ENCODE data around the gene CAPN9. TPM values are rescaled to one million over a fixed set of nuclear protein-coding genes. Genes with fewer than 3 reads are reported as not detected.

CAPN9 gene
- total RNA-seq, 1 donor from 2014 or later = 0.83 TPM

DNA sequence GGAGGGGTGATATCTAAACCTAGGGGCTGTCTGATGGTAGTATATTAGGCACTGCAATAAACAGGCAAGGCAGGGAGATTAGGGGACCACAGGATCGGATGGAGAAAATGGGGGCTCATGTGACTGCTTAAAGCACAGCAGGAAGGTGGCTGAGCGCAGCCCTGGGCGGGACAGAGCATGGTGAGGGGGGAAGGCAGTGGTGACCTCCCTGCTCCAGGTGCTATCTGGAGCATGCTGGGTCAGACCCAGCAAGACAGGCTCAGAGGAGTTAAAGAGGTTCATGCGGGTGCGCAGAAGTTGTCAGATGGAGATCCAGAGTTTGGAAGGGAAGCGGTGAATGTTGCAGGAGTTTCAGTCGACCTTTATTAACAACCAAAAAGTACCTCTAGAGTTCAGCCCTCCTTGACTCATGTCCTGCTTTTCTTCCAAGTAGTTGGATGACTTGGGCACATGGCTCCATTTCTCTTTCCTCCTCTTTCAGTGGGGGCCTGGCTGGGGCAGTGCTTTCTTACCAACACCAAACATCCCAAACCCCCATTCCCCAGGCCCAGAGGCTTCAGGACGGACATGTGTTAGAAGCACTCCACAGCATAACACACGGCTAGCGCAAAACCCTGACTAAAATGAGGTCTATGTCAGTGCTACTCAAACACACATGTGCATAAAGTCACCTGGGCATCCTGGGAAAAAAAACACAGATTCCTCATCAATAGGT, 41.5 kb downstream of the CAPN9 start:
- DNase-seq (no peak), ATAC-seq (ENCODE audit: poor library complexity) (no peak)
- intact Hi-C loops (cut with DNase I) = no loop called here

DNA sequence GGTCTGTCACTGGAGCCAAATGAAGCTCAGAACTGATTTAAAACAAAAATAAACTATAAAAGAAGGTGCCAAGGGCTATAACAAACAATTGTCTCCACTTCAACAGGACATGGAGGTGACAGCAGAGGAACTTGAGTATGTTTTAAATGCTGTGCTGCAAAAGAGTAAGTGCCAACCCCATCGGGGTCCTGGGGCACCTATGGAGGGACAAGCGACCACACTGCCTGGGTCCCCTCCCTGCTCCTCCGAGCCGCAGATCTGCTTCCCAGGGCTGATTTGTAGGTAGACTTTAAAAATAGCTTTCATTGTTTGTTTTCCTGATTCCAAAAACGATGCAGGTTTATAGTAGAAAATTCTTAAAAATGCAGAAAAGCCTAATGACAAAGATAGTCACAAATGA, 42.8 kb downstream of the CAPN9 start:
- DNase-seq (no peak), ATAC-seq (ENCODE audit: poor library complexity) (no peak)
- intact Hi-C loops (cut with DNase I) = loop anchor here (10.0 kb wide), 1 partner anchor 425 kb away; no protein-coding TSS in a partner anchor

DNA sequence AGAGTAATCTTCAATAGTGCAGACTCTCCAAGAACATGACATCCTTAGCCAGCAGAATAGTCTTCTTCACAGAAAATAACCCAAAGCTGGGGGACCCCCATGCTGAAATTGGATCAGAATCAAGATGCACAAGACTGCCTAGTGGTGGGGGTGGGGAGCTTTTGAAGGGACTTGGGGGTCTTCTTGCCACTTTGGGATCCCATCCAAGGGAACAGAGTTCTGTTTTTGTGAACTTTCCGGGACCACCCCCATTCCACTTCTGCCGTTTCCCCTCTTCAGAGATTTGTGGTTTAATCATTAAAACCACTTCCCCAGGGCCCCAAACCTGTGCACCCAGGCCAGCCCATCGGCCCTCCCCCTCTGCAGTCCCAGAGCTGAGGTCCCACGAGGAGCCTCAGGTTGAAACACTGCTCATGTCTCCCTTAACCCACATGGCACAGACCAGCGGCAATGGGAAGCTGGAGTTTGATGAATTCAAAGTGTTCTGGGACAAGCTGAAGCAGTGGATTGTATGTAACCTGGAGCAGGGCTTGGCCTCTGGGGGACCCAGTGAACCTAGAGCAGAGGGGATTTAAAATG, 44.9 kb downstream of the CAPN9 start:
- ATAC-seq (ENCODE audit: poor library complexity) = no peak

DNA sequence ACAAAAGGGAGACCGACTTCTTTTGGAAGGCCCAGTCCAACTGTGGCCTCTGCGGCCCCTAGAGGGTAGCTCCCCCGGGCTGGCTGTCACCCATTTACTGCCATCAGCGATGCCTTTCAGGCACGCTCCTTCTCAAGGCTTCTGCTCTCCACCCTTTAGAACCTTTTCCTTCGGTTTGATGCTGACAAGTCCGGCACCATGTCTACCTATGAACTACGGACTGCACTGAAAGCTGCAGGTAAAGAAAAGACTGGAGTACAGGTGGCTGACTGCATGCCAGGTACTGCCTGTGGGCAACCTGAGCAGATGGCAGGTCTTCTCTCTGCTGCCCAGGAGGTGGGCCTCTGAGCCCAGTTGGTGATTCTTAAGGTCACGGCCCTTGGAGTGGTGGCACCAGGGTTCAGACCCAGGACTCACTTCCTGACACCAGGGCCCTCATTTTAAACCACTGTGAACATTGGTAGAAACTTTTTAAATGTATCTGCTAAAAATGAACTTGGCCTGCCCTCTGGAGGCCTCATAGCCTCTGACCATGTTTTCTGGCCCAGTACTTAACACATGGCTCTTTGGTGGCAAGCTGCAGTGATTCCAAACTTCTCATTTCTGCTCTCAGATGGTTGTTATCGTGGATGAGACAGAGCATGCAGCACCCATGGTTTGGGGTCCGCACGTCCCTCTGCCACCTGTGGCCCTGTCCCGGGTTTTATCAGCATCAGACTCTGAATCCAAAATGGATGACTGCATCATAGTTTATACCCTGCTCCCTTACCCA, 45.7 kb downstream of the CAPN9 start:
- intact Hi-C loops (cut with DNase I) = loop anchor here (10.0 kb wide), 1 partner anchor 422 kb away; no protein-coding TSS in a partner anchor
- no peak for DNase-seq
- ATAC-seq (ENCODE audit: poor library complexity) = no peak

More for the DNA sequence above, 44.9 kb downstream of the CAPN9 start:
- no peak for DNase-seq
- intact Hi-C loops (cut with DNase I) = loop anchor here (10.0 kb wide), 1 partner anchor 423 kb away; no protein-coding TSS in a partner anchor

DNA sequence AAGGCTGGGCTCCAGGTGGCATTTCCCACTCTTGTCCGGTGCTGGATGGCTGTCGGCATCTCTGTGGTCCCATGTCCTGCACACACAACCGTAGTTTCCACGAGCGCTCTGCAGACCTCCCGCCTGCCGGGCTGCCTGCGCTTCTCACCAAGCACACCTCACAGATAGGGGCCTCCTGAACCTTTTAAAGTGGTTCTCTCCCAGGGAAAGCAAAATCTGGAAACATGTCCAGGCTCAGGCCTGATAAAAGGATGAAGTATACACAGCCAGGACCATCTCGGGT, 46.2 kb downstream of the CAPN9 start:
- intact Hi-C loops (cut with DNase I) = loop anchor here (10.0 kb wide), 1 partner anchor 421 kb away; no protein-coding TSS in a partner anchor
- ATAC-seq (ENCODE audit: poor library complexity) = no peak

DNA sequence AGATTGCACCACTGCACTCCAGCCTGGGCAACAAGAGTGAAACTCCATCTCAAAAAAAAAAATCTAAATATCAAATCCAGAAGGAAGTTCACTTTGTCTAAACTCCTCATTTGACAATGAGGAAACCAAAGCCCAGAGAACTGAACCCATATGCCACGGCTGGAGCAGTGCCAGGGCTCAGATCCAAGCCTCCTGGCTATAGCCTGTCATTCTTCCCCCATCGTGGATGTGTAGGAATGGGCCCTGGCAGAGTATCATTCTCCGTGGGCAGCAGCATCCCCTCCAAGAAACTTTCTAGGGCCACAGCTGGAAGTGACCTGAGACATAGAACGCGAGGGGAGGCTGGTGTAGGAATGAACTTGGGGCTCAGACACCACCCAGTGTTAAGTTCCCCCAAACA, 47.2 kb downstream of the CAPN9 start:
- ATAC-seq (ENCODE audit: poor library complexity) (no peak), DNase-seq (no peak)
- intact Hi-C loops (cut with DNase I) = loop anchor here (10.0 kb wide), 1 partner anchor 420 kb away; no protein-coding TSS in a partner anchor

More for the DNA sequence above, 46.2 kb downstream of the CAPN9 start:
- DNase-seq = no peak

DNA sequence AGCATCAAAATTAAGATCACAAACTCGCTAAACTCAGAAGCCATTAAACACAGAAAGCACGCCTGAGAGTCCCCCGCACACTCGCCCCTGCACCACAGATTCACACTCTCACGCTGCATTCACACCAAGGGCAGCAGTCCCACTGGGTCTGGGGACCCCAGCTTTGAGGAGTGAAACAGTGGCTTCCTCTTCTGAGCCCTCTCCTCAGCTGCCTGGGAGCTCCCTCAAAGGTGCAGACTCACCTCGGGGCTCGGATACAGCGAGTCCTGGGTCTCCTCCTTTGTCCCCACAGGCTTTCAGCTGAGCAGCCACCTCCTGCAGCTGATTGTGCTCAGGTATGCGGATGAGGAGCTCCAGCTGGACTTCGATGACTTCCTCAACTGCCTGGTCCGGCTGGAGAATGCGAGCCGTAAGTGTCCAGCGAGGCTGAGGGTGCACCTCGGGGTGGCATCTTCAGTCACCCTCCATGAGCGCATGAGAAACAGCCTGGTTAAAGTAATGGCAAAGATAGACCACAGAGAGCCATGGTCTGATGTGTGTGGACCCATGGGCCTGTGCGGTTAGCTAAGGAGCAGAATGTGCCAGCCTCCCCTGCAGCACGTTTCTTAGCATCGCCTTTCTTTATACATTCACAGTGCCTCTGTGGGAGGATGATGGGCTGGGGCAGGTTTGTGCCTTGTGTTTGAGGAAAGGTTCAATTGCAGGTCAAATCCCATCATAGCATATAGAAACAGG, 47.9 kb downstream of the CAPN9 start:
- intact Hi-C loops (cut with DNase I) = loop anchor here (10.0 kb wide), 1 partner anchor 420 kb away; no protein-coding TSS in a partner anchor
- ATAC-seq (ENCODE audit: poor library complexity) (no peak), DNase-seq (no peak)

DNA sequence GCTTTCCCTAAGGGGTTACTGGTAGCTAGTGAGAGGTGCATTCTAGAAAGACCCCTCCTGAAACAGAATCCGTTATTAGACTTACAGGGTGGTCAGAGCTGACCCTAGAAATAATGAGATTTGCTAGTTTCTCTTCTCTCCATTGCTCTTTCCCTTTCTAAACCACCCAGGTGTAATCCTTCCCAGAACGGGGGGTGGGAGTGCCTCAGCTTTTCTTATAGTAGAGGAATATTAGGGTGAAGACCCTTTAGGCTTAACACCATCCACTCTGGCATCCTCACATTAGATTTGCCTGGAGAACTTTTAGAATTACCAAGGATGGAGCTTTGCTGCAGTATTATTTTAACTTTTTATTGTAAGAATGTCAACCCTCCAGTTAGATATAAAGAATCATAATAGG, 49.4 kb downstream of the CAPN9 start:
- intact Hi-C loops (cut with DNase I) = loop anchor here (10.0 kb wide), 1 partner anchor 418 kb away; no protein-coding TSS in a partner anchor
- no peak for ATAC-seq (ENCODE audit: poor library complexity)
- DNase-seq = no peak

DNA sequence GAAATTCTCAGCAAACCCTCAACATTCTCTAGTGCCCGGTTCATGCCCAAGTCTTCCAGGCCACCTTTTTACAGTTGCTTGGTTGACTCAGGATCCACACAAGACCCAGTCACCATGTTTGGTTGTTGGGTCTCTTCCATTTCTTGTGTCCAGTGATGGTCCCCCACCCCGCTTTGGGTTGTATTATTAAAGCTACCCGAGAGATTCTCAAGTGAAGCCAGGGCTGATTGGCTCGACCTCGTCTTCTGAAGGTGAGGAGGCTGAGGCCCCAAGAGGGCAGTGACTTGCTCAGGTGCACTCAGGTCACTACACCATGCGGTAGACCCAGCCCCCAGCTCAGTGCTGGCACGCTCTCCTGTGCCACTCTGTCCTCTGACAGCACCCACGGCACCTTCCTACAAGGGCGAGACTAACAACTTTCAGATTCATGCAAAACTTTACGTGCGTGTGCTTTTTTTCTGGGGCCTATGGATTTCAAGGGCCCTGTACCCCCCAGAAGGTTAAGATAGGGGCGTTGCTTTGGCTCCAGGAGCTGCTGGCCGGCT, 50.3 kb downstream of the CAPN9 start:
- intact Hi-C loops (cut with DNase I) = loop anchor here (10.0 kb wide), 1 partner anchor 417 kb away; no protein-coding TSS in a partner anchor
- ATAC-seq (ENCODE audit: poor library complexity) (no peak), DNase-seq (no peak)

DNA sequence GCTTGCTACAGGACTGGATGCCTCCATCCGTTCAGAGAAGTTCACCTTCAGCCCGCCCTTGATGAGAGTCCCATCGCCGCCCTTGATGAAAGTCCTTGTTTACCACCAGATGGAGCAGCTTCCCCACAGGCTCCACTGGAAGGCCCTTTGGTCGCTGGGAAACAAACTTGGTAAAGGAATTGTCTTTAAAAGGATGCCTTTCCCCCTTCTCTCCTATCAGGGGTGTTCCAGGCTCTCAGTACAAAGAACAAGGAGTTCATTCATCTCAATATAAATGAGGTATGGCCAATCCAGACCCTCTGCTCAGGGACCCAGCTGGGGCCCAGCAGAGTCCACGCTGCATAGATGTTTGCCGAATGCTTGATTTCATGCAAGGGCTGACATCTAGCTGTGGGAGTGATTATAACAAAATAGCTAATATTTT, 50.8 kb downstream of the CAPN9 start:
- no peak for DNase-seq
- ATAC-seq (ENCODE audit: poor library complexity) = peak; percentile 96

DNA sequence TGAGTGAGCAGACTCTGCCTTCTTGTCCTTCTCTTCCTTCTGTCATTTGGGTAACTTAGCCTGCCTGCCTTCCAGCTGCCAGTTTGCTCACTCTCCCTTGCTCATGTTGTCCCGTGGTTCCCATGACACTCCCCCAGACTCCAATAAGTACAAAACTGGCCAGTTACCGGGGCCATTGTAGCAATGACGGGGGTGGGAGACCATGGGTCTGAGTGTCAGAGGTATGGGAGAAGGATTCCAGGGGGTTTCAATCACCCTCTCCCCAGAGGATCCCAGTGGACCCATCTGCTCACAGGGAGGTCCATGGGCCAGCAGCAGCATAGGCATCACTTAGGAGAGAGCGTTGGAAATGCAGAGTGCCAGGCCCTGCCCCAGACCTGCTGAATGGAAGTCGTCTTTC, 51.3 kb downstream of the CAPN9 start:
- ATAC-seq (ENCODE audit: poor library complexity) = no peak
- intact Hi-C loops (cut with DNase I) = loop anchor here (1.0 to 10.0 kb wide), 2 partner anchors 119 to 416 kb away; no protein-coding TSS in a partner anchor
- DNase-seq = no peak

More for the DNA sequence above, 50.8 kb downstream of the CAPN9 start:
- intact Hi-C loops (cut with DNase I) = loop anchor here (1.0 to 10.0 kb wide), 2 partner anchors 119 to 417 kb away; no protein-coding TSS in a partner anchor

DNA sequence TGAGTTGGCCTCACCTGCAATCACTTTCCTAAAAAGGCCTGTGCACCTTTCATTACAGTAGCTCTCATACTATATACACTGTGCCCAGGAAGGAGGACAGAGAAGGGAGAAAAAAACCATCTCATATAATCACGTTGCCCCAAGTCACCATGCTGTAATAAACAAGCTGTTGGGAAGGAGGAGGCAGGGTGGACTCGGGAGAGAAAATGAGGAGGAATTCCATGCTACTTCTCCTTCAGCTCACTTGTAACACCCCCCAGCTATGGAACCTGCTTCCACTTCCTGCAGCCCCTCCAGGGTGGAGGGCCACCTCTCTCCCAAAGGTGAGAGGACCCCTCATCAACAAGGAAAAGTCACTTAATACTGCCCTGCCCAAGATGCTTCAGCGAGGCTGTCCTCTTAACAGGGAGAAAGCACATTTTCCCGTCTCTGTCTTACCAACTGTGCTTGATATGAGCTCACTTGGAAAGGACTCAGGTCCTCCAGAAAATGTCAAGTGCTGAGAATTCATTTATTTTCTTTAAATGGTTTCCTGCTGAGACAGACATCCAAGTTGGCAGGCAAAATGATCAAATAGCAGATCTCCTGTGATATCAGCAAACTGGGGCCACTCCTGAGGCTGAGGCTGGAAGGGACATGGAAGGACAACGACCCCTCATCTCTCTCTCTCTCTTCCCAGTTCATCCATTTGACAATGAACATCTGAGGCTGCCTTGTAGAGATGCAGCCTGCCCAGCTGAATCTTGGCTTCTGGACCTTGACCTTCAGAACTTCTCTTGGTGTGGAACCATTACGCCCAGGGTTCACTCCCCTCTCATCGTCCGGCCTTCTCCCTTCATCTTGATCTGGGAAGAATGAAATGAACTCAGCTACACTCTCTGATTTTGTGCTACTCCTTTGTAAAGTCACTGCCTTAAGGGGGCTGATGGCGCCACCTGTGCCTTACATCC, 54.0 kb downstream of the CAPN9 start:
- intact Hi-C loops (cut with DNase I) = no loop called here
- ATAC-seq (ENCODE audit: poor library complexity) (no peak), DNase-seq (no peak)

DNA sequence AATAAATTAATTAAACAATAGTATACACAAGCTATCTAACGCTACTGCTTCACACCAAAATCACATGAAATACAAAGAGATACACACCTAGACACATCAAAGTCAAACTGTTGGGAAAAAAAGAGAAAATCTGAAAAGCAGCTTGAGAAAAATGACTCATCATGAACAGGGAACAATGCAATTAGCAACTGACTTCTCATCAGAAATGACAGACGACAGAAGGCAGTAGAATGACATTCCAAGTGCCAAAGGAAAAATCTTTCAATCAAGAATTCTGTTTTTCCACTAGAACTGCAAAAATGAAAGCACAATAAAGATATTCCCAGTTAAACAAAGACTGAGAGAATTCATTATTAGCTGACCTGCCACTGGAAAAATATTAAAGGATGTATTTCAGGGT, 57.2 kb downstream of the CAPN9 start:
- DNase-seq (no peak), ATAC-seq (ENCODE audit: poor library complexity) (no peak)
- intact Hi-C loops (cut with DNase I) = no loop called here

DNA sequence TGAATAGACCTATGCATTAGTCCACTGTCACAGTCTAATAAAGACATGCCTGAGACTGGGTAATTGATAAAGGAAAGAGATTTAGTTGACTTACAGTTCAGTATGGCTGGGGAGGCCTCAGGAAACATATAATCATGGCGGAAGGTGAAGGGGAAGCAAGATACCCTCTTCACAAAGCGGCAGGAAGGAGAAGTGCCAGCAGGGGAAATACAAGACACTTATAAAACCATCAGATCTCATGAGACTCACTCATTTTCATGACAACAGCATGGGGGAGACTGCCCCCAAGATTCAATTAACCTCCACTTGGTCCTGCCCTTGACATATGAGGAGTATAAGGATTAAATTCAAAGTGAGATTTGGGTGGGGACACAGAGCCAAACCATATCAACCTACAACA, 59.4 kb downstream of the CAPN9 start:
- no peak for ATAC-seq (ENCODE audit: poor library complexity)
- no peak for DNase-seq
- intact Hi-C loops (cut with DNase I) = loop anchor here (2.0 kb wide), 1 partner anchor 62 kb away; the partner anchor contains the start of gene C1orf198

DNA sequence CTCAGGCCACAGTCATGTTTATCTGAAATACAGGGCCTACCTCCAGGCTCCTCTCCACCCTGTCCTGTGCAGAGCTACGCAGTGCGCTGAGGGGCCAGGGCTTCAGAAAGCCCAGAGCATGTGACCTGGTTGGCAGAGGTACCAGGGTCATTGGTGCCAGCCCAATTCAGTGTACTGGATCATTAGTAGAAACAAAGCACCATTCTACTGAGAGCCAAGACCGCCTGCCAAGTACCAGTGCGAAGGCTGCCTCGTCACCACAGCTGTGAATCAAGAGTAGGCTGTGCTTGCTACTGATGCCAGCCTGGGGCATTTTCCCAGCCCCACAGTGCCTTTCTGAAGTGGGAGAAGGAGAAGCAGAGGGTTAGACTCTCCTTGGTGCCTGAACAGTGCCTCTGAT, 59.8 kb downstream of the CAPN9 start:
- intact Hi-C loops (cut with DNase I) = loop anchor here (2.0 kb wide), 1 partner anchor 62 kb away; the partner anchor contains the start of gene C1orf198
- ATAC-seq (ENCODE audit: poor library complexity) (peak; percentile 97), DNase-seq (peak; percentile 86)

DNA sequence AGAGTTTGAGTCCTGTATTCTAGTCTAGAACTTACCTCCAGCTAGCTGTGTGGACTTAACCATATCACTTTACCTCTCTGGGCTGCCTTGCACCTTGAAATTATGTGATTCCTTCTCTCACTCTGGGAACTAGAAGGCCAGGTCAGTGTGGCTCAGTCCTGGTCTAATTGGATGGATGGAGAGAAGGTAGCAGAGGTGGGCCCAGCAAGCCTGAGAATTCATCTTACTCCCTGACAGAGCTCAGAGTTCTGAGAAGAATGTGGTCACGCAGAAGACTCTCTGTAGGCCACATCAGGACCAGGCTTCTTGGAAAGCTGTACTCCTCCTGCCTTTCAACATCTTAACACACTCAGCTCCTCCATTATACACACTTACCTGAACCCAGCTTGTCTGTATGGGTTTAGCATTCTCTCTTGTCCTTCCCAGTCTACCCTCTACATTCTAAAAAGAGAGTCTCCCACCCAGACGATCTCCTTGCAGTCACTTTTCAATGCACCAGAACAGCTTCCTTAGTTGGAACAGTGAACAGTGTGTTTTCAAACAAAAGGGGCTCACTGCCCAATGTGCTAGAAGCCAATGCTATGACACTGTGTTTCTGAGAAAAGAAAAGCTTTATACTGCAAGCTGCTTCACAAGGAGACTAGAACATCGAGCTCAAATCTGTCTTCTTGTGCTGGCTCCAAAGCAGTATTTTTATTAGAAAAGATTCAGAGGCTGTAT, 60.5 kb downstream of the CAPN9 start:
- intact Hi-C loops (cut with DNase I) = loop anchor here (2.0 kb wide), 1 partner anchor 61 kb away; the partner anchor contains the start of gene C1orf198
- peak; percentile 6 for ATAC-seq (ENCODE audit: poor library complexity)
- no peak for DNase-seq
